ENCODE data around the gene PPP2R2C. TPM values are rescaled to one million over a fixed set of nuclear protein-coding genes. Genes with fewer than 3 reads are reported as not detected.

PPP2R2C gene
- total RNA-seq, 1 experiment from 2014 or later, result not detected

DNA sequence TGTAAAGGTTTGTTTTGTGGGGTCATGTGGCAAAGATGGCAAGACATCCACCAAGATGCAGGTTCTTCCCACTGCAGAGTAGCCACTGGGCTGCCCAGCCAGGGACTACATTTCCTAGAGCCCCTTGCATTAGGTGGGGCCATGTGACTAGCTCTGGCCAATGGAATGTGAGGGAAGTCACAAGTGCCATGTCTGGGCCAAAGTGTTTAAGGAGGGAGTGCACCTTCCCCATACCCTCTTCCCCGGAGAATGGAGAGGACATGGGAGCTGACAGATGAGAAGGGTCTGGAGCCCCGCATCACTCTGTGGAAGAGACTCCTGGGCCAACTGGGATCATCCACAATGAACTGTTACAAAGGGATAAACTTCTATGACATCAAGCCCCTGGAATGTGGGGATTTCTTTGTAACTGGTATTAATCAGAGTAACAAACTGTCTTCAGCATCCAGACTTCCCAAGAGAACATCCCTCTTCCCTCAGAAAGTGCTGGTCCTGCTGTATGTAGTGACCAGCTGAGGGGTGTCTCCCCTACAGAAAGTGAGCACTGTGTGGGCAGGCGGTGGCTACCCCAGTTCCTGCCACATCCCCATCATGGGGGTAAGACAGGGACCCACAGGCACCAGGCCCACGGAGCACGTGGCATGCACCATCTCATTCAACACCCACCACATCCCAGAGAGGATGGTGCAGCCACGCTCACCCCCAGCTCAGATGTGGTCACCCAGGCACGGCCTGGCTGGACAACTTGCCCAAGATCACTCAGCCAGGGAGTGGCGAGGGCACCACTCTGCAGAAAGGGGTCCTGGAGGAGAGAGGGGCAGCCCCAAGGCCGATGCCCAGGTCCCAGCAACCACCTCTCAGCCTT lies 10.9 kb downstream of the PPP2R2C start:
- Histone ChIP-seq H3K4me1 (ENCODE audit: insufficient read depth, low read length, poor library complexity, severe bottlenecking) (no peaks in the 10 kb centered on the region), H3K27ac (ENCODE audit: low read depth, low read length, poor library complexity, severe bottlenecking) (no peak overlapping the region), H3K9me3 (ENCODE audit: low read depth, low read length, poor library complexity, severe bottlenecking) (no peaks in the 10 kb centered on the region), H3K27me3 (replicated peaks; ENCODE audit: insufficient read depth, low read depth, low read length, poor library complexity) (peaks cover 66% of the 10 kb centered on the region), H3K36me3 (ENCODE audit: insufficient read depth, low read length, poor library complexity, severe bottlenecking) (no peaks in the 10 kb centered on the region), H3K4me3 (ENCODE audit: low read depth, low read length, poor library complexity, severe bottlenecking) (no peak overlapping the region)
- ChIA-PET POLR2A (ENCODE audit: low non-redundant PET) (no interaction called here), CTCF (no interaction called here)
- TF ChIP-seq, protein P1, sequence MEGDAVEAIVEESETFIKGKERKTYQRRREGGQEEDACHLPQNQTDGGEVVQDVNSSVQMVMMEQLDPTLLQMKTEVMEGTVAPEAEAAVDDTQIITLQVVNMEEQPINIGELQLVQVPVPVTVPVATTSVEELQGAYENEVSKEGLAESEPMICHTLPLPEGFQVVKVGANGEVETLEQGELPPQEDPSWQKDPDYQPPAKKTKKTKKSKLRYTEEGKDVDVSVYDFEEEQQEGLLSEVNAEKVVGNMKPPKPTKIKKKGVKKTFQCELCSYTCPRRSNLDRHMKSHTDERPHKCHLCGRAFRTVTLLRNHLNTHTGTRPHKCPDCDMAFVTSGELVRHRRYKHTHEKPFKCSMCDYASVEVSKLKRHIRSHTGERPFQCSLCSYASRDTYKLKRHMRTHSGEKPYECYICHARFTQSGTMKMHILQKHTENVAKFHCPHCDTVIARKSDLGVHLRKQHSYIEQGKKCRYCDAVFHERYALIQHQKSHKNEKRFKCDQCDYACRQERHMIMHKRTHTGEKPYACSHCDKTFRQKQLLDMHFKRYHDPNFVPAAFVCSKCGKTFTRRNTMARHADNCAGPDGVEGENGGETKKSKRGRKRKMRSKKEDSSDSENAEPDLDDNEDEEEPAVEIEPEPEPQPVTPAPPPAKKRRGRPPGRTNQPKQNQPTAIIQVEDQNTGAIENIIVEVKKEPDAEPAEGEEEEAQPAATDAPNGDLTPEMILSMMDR (conservative IDR thresholded peaks at IDR 0.05; ENCODE audit: low read depth, low read length), result no peak
- no peak for TF ChIP-seq EZH2 (IDR thresholded peaks at IDR 0.05; ENCODE audit: borderline replicate concordance, low read depth, low read length, poor library complexity, severe bottlenecking)
- intact Hi-C loops (cut with micrococcal nuclease; ENCODE audit: unreplicated experiment), result no loop called here
- no peak for DNase-seq (ENCODE audit: low spot score)
- BruUV-seq (replicated peaks), result no TSS peak

DNA sequence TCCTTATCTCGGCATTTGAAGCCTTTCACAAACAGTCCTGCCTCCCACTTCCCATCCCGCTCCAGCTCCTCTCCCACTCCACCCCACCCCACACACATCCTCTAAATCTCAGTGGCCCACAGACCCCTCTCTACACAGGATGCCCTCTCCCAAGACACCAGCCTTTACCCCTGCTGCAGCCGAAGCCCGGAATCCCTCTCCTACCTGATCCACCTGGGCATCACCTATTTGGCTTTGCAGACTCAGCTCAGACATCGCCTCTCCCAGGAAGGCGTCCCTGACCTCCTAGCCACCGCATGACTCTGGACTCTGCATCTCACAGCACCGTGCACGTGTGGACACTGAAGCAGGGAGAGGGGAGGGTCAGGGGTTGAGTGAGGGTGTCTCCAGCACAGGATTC lies 11.5 kb downstream of the PPP2R2C start:
- no peaks in the 10 kb centered on the region for H3K36me3 ChIP-seq (ENCODE audit: insufficient read depth, low read length, poor library complexity, severe bottlenecking)
- DNase-seq (ENCODE audit: low spot score), result no peak
- TF ChIP-seq, protein P1 (conservative IDR thresholded peaks at IDR 0.05; ENCODE audit: low read depth, low read length), result no peak
- no peak for TF ChIP-seq EZH2 (IDR thresholded peaks at IDR 0.05; ENCODE audit: borderline replicate concordance, low read depth, low read length, poor library complexity, severe bottlenecking)
- H3K4me3 ChIP-seq (ENCODE audit: low read depth, low read length, poor library complexity, severe bottlenecking), result no peak overlapping the region
- intact Hi-C loops (cut with micrococcal nuclease; ENCODE audit: unreplicated experiment), result no loop called here
- BruUV-seq (replicated peaks), result no TSS peak
- ChIA-PET CTCF (no interaction called here), POLR2A (ENCODE audit: low non-redundant PET) (no interaction called here)
- no peaks in the 10 kb centered on the region for H3K9me3 ChIP-seq (ENCODE audit: low read depth, low read length, poor library complexity, severe bottlenecking)
- H3K27me3 ChIP-seq (replicated peaks; ENCODE audit: insufficient read depth, low read depth, low read length, poor library complexity), result peaks cover 68% of the 10 kb centered on the region
- no peaks in the 10 kb centered on the region for H3K4me1 ChIP-seq (ENCODE audit: insufficient read depth, low read length, poor library complexity, severe bottlenecking)
- H3K27ac ChIP-seq (ENCODE audit: low read depth, low read length, poor library complexity, severe bottlenecking), result no peak overlapping the region

- no peak for TF ChIP-seq EZH2 (IDR thresholded peaks at IDR 0.05; ENCODE audit: borderline replicate concordance, low read depth, low read length, poor library complexity, severe bottlenecking)
- TF ChIP-seq, protein P1 (conservative IDR thresholded peaks at IDR 0.05; ENCODE audit: low read depth, low read length), result no peak
- intact Hi-C loops (cut with micrococcal nuclease; ENCODE audit: unreplicated experiment), result no loop called here
- Histone ChIP-seq H3K4me3 (ENCODE audit: low read depth, low read length, poor library complexity, severe bottlenecking) (no peak overlapping the region), H3K27me3 (replicated peaks; ENCODE audit: insufficient read depth, low read depth, low read length, poor library complexity) (peaks cover 84% of the 10 kb centered on the region), H3K4me1 (ENCODE audit: insufficient read depth, low read length, poor library complexity, severe bottlenecking) (no peaks in the 10 kb centered on the region), H3K27ac (ENCODE audit: low read depth, low read length, poor library complexity, severe bottlenecking) (no peak overlapping the region), H3K9me3 (ENCODE audit: low read depth, low read length, poor library complexity, severe bottlenecking) (no peaks in the 10 kb centered on the region), H3K36me3 (ENCODE audit: insufficient read depth, low read length, poor library complexity, severe bottlenecking) (no peaks in the 10 kb centered on the region)
- no TSS peak for BruUV-seq (replicated peaks)
- DNase-seq (ENCODE audit: low spot score), result no peak
- POLR2A ChIA-PET (ENCODE audit: low non-redundant PET), result no interaction called here
- CTCF ChIA-PET, result no interaction called here
These were observed 13.9 kb downstream of the PPP2R2C start for GRCh38 chr4:6458528-6458927.
